HCT116 (cell line): ENCODE results near the gene NTNG1. TPM values are rescaled to one million over a fixed set of nuclear protein-coding genes. Genes with fewer than 3 reads are reported as not detected.

Experiments used
- ATAC-seq: fragments of 200-7000 bp; cut with Tn5 transposase; 2 replicates; pipeline ENCODE4 v1.9.1; 2020; ENCODE audit warnings: mild to moderate bottlenecking, moderate library complexity
- BruUV-seq: library from RNA; stranded (reverse); fragments of 400-500 nt; replicated peaks from 2 replicates; lab custom pipeline; 2021; lab: Mats Ljungman, UMichigan
- CTCF ChIA-PET: fragments of 300-600 bp; sonication (Branson Sonifier 250); formaldehyde crosslinking; loops from one replicate; lab custom pipeline; 2021; ENCODE audit warnings: antibody characterized with exemption; lab: Charles Lee
- POLR2A ChIA-PET: fragments of 300-600, 350-600 bp; sonication (Branson Sonifier 250); formaldehyde crosslinking; loops from one replicate; lab custom pipeline; 2021; ENCODE audit warnings: antibody characterized with exemption; lab: Charles Lee
- RAD21 ChIA-PET, 2 experiments: fragments of 300-600 bp; sonication (Branson Sonifier 250); formaldehyde crosslinking; loops; one replicate each; lab custom pipeline; 2023; ENCODE audit warnings: low total read pairs in 2 of 2; ENCODE audit not compliant: uncharacterized antibody in 2 of 2, unreplicated experiment in 2 of 2, low non-redundant PET in 1 of 2; lab: Charles Lee
- DNase-seq: peaks from one replicate; pipeline ENCODE4 v3.0.0-alpha.2; 2010; ENCODE audit warnings: low read depth, low spot score
- H2AFZ ChIP-seq: fragments of 200-600 bp; shearing (Covaris generic), sonication (generic); 2 replicates; pipeline ENCODE4 v1.6.1; 2017; ENCODE audit warnings: low read depth, mixed run types, mixed read lengths, antibody characterized with exemption, low read length; ENCODE audit not compliant: poor library complexity, severe bottlenecking
- H3K27ac ChIP-seq: 2 replicates; pipeline ENCODE4 v1.5.1; 2012; ENCODE audit warnings: low read depth, low read length
- H3K27me3 ChIP-seq: fragments of 200-600 bp; sonication (generic); 2 replicates; pipeline ENCODE4 v1.6.1; 2016; ENCODE audit warnings: mixed run types, low read length, mixed read lengths; ENCODE audit not compliant: insufficient read depth
- H3K36me3 ChIP-seq, 2 experiments: fragments of 200-500 bp in 1 of 2; fragments of 200-600 bp in 1 of 2; sonication (Bioruptor generic) in 1 of 2; sonication (generic) in 1 of 2; 2 replicates each; pipeline versions ENCODE4 v1.5.1 to v1.6.1; 2014 to 2016; ENCODE audit warnings: low read length in 2 of 2, inconsistent platforms in 1 of 2, mixed read lengths in 1 of 2, mixed run types in 1 of 2; ENCODE audit not compliant: insufficient read depth in 2 of 2, control insufficient read depth in 1 of 2
- H3K4me1 ChIP-seq, 2 experiments: fragments of 200-600 bp in 1 of 2; sonication (generic) in 1 of 2; 2 replicates each; pipeline versions ENCODE4 v1.5.1 to v1.6.1; 2012 to 2017; ENCODE audit warnings: low read length in 2 of 2, inconsistent platforms in 1 of 2, mild to moderate bottlenecking in 1 of 2, mixed read lengths in 1 of 2, mixed run types in 1 of 2, moderate library complexity in 1 of 2; ENCODE audit not compliant: insufficient read depth in 2 of 2, control insufficient read depth in 1 of 2
- H3K4me2 ChIP-seq: fragments of 200-600 bp; sonication (generic); 2 replicates; pipeline ENCODE4 v1.6.1; 2017; ENCODE audit warnings: mixed run types, low read length, mixed read lengths
- H3K4me3 ChIP-seq, 2 experiments: fragments of 200-600 bp in 1 of 2; sonication (generic) in 1 of 2; replicated peaks in 1 of 2; 2 replicates each; pipeline ENCODE4 v1.5.1; 2011 to 2016; ENCODE audit warnings: low read length in 2 of 2, control low read depth in 1 of 2, low read depth in 1 of 2, mild to moderate bottlenecking in 1 of 2, mixed read lengths in 1 of 2, mixed run types in 1 of 2
- H3K79me2 ChIP-seq: fragments of 200-600 bp; sonication (generic); 2 replicates; pipeline ENCODE4 v1.6.1; 2017; ENCODE audit warnings: mild to moderate bottlenecking, mixed run types, low read length, moderate library complexity, mixed read lengths; ENCODE audit not compliant: insufficient read depth
- H3K9ac ChIP-seq: fragments of 200-600 bp; sonication (generic); 2 replicates; pipeline ENCODE4 v1.6.1; 2016; ENCODE audit warnings: low read length, mixed read lengths
- H3K9me2 ChIP-seq: fragments of 200-600 bp; sonication (generic), shearing (Covaris generic); 2 replicates; pipeline ENCODE4 v1.6.1; 2017; ENCODE audit warnings: mixed run types, mild to moderate bottlenecking, moderate library complexity; ENCODE audit not compliant: insufficient read depth
- H3K9me3 ChIP-seq, 2 experiments: fragments of 200-500 bp in 1 of 2; fragments of 200-600 bp in 1 of 2; sonication (Bioruptor generic) in 1 of 2; sonication (generic) in 1 of 2; 2 replicates each; pipeline ENCODE4 v1.6.1; 2014 to 2017; ENCODE audit warnings: low read length in 2 of 2, mixed read lengths in 2 of 2, inconsistent platforms in 1 of 2, low read depth in 1 of 2, mild to moderate bottlenecking in 1 of 2, mixed run types in 1 of 2, moderate library complexity in 1 of 2; ENCODE audit not compliant: control insufficient read depth in 1 of 2, insufficient read depth in 1 of 2
- H4K20me1 ChIP-seq: fragments of 200-600 bp; sonication (generic), shearing (Covaris generic); 2 replicates; pipeline ENCODE4 v1.6.1; 2017; ENCODE audit warnings: mixed run types, mild to moderate bottlenecking, moderate library complexity; ENCODE audit not compliant: insufficient read depth
- CBX3 ChIP-seq: IDR thresholded peaks from 2 replicates; pipeline ENCODE4 v1.6.1; 2012; ENCODE audit warnings: low read depth
- CEBPB ChIP-seq: IDR thresholded peaks from 2 replicates; pipeline ENCODE4 v1.6.1; 2012; ENCODE audit warnings: low read depth
- EZH2 ChIP-seq: fragments of 200-600 bp; sonication (generic); IDR thresholded peaks from 2 replicates; pipeline ENCODE4 v1.6.1; 2017; ENCODE audit warnings: antibody characterized with exemption, mixed run types
- EZH2phosphoT487 ChIP-seq: fragments of 200-600 bp; IDR thresholded peaks from 2 replicates; pipeline ENCODE4 v1.6.1; 2018; ENCODE audit warnings: antibody characterized with exemption, borderline replicate concordance
- POLR2A ChIP-seq: IDR thresholded peaks from 2 replicates; pipeline ENCODE4 v1.7.0; 2011; ENCODE audit warnings: borderline replicate concordance; ENCODE audit not compliant: insufficient read depth, insufficient read length; ENCODE audit errors: extremely low read depth
- RAD21 ChIP-seq: IDR thresholded peaks from 2 replicates; pipeline ENCODE4 v1.6.1; 2012; ENCODE audit warnings: low read depth, mild to moderate bottlenecking
- TCF7L2 ChIP-seq: IDR thresholded peaks from 2 replicates; pipeline ENCODE4 v1.7.0; 2011; ENCODE audit warnings: borderline replicate concordance, inconsistent platforms; ENCODE audit not compliant: insufficient read depth, insufficient read length; ENCODE audit errors: extremely low read depth
- intact Hi-C: fragments of 100-400 bp; cut with micrococcal nuclease; formaldehyde crosslinking; loops from 2 replicates; pipeline ENCODE4 v1.10.0; 2022
- total RNA-seq: library from RNA; stranded (reverse); gene quantifications from one replicate; pipeline ENCODE4 v1.2.1, GENCODE V29; 2021; ENCODE audit not compliant: unreplicated experiment
- TF ChIP-seq, protein P1 (sequence below): IDR thresholded peaks from 2 replicates; pipeline ENCODE4 v1.6.1; 2012; ENCODE audit warnings: low read depth

The NTNG1 gene
- total RNA-seq, 1 experiment from 2014 or later: not detected

- H3K4me3 ChIP-seq: no peak overlapping the region
- ChIA-PET CTCF (no interaction called here), RAD21 (no interaction called here), POLR2A (no interaction called here)
- no peak for ATAC-seq
- no peaks in the 10 kb centered on the region for H3K4me1 ChIP-seq
- BruUV-seq: no TSS peak
- H3K27me3 ChIP-seq: no peaks in the 10 kb centered on the region
- no peaks in the 10 kb centered on the region for H3K9me2 ChIP-seq
- no peak overlapping the region for H2AFZ ChIP-seq
- no peak overlapping the region for H3K4me2 ChIP-seq
- intact Hi-C loops: no loop called here
- DNase-seq: no peak
- peaks cover 0 to 3% of the 10 kb centered on the region in 2 experiments; a peak in 1 of 4 replicates for H3K9me3 ChIP-seq
- TF ChIP-seq, protein P1, sequence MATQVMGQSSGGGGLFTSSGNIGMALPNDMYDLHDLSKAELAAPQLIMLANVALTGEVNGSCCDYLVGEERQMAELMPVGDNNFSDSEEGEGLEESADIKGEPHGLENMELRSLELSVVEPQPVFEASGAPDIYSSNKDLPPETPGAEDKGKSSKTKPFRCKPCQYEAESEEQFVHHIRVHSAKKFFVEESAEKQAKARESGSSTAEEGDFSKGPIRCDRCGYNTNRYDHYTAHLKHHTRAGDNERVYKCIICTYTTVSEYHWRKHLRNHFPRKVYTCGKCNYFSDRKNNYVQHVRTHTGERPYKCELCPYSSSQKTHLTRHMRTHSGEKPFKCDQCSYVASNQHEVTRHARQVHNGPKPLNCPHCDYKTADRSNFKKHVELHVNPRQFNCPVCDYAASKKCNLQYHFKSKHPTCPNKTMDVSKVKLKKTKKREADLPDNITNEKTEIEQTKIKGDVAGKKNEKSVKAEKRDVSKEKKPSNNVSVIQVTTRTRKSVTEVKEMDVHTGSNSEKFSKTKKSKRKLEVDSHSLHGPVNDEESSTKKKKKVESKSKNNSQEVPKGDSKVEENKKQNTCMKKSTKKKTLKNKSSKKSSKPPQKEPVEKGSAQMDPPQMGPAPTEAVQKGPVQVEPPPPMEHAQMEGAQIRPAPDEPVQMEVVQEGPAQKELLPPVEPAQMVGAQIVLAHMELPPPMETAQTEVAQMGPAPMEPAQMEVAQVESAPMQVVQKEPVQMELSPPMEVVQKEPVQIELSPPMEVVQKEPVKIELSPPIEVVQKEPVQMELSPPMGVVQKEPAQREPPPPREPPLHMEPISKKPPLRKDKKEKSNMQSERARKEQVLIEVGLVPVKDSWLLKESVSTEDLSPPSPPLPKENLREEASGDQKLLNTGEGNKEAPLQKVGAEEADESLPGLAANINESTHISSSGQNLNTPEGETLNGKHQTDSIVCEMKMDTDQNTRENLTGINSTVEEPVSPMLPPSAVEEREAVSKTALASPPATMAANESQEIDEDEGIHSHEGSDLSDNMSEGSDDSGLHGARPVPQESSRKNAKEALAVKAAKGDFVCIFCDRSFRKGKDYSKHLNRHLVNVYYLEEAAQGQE: peak; percentile 52
- TF ChIP-seq EZH2phosphoT487 (no peak), CEBPB (no peak), TCF7L2 (no peak)
- H4K20me1 ChIP-seq: no peaks in the 10 kb centered on the region
- no peaks in the 10 kb centered on the region for H3K79me2 ChIP-seq
- no peak overlapping the region for H3K9ac ChIP-seq
- no peak overlapping the region for H3K27ac ChIP-seq
- H3K36me3 ChIP-seq: no peaks in the 10 kb centered on the region
Measured at GRCh38 chr1:107135463-107135862, 5.4 kb upstream of the NTNG1 start.

GRCh38 chr1:107138166-107138565 is 2.7 kb upstream of the NTNG1 start:
- BruUV-seq: no TSS peak
- H3K27ac ChIP-seq: no peak overlapping the region
- ATAC-seq: no peak
- no peak overlapping the region for H3K4me3 ChIP-seq
- no peaks in the 10 kb centered on the region for H3K27me3 ChIP-seq
- no peak for DNase-seq
- H3K79me2 ChIP-seq: no peaks in the 10 kb centered on the region
- RAD21 ChIA-PET: no interaction called here
- H3K36me3 ChIP-seq: no peaks in the 10 kb centered on the region
- intact Hi-C loops: no loop called here
- no peak overlapping the region for H2AFZ ChIP-seq
- H3K9ac ChIP-seq: no peak overlapping the region
- no peaks in the 10 kb centered on the region; a peak in 1 of 4 replicates for H3K9me3 ChIP-seq
- no peaks in the 10 kb centered on the region for H3K4me1 ChIP-seq
- no peak for TF ChIP-seq EZH2phosphoT487
- no peak for TF ChIP-seq POLR2A
- no peak for TF ChIP-seq CBX3
- TF ChIP-seq RAD21: no peak
- no peak for TF ChIP-seq EZH2
- TF ChIP-seq, all 23 proteins: peak for 0
- Histone ChIP-seq H4K20me1 (no peaks in the 10 kb centered on the region), H3K4me2 (no peak overlapping the region), H3K9me2 (no peaks in the 10 kb centered on the region)
- CTCF ChIA-PET: no interaction called here
- POLR2A ChIA-PET: no interaction called here
